GM21786 (cell line): ENCODE measurements around the gene DSE.

Source experiments
- ATAC-seq: cut with Tn5 transposase; IDR thresholded peaks from one replicate; pipeline ENCODE4 v1.9.1; 2021; ENCODE audit not compliant: unreplicated experiment

Gene DSE

GRCh38 chr6:116409756-116410155, 39.0 kb downstream of the DSE start:
- ATAC-seq, result peak; percentile 78

GRCh38 chr6:116411284-116411623, 40.5 kb downstream of the DSE start:
- no peak for ATAC-seq

DNA sequence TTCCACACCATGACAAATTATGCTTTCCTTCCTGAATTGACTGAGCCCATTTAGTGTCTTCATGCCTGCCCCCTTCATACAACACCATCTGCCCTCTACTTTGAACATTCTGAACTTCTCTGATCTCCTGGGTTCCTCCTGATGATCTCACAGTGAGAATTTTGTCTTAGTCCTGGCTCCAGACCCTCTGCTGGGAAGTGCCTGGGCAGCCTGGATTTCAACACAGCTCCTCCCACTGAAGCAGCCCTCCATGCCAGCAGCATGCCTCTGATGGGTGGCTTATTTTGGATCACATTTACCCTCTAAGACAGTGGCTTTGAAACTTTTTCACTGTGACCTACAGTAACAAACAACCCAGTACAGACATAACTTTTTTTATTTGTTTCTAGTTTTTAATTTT, 41.5 kb downstream of the DSE start:
- ATAC-seq, result no peak

- ATAC-seq, result no peak
Observed at GRCh38 chr6:116413357-116413756, 42.6 kb downstream of the DSE start.

DNA sequence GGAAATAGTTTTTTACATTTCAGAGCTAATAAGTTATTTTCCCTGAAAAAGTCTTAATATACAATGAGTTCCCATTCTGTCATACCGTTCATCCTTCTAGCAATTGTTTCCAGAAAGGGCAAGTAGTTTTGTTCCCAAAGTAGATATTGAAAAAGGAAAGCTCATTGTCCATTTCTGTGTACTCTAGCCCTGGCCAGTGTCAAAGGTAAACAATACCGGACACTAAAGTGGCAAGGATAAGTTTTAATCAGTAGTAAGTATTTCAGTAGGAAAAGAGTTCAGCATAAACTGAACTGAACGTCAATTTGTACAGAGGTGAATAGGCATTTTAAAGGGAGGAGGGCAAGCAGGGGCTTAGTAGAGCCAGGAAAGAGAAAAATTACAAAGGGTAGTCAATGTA, 46.9 kb downstream of the DSE start:
- no peak for ATAC-seq

DNA sequence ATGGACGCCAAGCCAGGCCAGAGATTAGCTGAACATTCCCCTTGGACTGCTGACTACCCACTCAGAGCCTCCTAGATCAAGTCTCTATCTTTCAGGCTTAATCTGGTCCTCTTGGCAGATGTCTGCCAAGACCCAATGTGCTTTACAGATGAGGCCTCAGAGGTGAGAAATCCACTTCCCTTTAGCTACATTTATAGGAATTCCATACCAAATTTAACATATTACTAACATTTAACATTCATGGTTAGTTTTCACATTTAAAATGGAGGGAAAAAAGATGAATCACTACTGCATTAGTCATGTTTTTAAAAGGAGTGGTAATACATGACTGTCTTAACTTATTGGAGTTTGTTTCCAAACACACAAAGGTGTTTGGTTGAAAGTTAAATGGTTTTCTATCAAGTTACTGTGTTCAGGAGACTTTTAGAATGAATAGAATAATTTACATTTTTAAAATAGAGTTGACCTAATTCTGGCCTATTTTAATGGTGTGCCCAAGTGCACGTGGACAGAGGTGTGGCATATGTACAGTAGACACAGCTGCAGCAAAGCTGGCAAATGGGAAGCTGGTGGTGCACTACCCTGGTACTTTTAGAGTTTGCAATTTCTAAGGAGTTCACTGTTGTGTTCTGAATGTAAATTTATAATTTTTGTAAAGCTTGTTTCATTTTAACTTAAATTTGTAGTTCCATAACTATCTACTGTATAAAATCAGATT, 48.5 kb downstream of the DSE start:
- ATAC-seq, result no peak

DNA sequence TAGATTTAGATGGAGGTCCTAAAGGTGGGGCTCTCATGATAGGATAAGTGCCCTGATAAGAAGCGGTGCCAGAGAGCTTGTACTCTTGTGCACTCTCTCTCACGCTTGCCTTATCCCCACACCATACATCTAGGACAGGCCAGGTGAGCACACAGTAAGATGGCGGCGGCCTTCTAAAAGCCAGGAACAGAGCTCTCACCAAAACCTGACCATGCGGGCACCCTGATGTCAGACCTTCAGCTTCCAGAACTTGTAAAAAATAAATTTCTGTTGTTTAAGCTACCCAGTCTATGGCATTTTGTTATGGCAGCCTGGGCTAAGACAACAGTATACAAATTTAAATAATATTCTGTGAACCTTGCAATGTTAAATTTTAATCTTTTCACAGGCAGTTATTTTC, 49.6 kb downstream of the DSE start:
- no peak for ATAC-seq

DNA sequence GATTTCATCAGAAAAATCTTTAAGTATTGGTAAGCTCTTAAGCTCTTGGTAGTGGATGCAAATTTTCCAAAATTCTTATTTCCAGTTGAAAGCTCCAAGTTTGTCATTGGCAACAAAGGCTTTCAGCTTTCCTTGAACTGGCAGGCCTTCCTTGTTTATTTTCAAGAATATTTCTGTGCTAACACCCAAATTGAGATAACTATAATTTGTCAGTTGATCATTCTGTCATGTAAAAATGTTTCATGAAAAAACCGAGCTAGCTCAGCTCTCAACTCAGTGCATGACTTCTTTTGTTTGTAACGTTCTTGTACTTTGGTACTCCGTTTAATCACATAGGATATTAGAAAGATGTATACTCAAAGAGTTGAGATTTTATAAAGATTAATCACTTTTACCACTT, 51.5 kb downstream of the DSE start:
- no peak for ATAC-seq

DNA sequence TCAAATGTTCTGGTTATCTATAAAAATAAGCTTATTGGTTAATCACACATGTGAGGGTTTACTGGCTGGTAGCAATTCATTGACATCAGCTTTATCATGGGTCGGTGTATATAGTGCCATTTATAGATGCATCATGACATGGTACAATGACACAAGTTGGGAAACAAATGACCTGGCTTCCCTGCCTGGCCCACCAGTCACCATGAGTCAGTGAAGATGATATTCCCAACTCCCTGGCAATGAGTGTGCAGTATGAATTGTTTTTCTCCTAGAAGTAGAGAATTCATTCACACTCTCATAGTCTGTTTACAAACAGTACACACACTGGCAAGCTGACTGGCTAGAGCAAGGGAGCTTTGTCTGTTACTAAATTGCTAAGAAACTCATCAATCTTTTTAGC, 53.3 kb downstream of the DSE start:
- no peak for ATAC-seq

GRCh38 chr6:116426551-116426950, 55.8 kb downstream of the DSE start:
- no peak for ATAC-seq

- no peak for ATAC-seq
Observed at GRCh38 chr6:116429111-116429510, 58.4 kb downstream of the DSE start.

GRCh38 chr6:116430860-116431259, 60.1 kb downstream of the DSE start:
- no peak for ATAC-seq

- no peak for ATAC-seq
Observed at GRCh38 chr6:116431964-116432595, 61.3 kb downstream of the DSE start.

- ATAC-seq, result no peak
Observed at GRCh38 chr6:116433206-116433712, 62.5 kb downstream of the DSE start.

GRCh38 chr6:116434056-116434725, 63.4 kb downstream of the DSE start:
- no peak for ATAC-seq

DNA sequence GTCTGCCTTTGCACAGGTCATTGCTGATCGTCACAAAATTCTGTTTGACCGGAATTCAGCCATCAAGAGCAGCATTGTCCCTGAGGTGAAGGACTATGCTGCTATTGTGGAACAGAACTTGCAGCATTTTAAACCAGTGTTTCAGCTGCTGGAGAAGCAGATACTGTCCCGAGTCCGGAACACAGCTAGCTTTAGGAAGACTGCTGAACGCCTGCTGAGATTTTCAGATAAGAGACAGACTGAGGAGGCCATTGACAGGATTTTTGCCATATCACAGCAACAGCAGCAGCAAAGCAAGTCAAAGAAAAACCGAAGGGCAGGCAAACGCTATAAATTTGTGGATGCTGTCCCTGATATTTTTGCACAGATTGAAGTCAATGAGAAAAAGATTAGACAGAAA, 65.8 kb downstream of the DSE start:
- ATAC-seq, result no peak

GRCh38 chr6:116437656-116438055, 66.9 kb downstream of the DSE start:
- ATAC-seq, result no peak

- ATAC-seq, result no peak
Observed at GRCh38 chr6:116438590-116439448, 68.1 kb downstream of the DSE start.

- ATAC-seq, result no peak
Observed at GRCh38 chr6:116439522-116440051, 68.8 kb downstream of the DSE start.

DNA sequence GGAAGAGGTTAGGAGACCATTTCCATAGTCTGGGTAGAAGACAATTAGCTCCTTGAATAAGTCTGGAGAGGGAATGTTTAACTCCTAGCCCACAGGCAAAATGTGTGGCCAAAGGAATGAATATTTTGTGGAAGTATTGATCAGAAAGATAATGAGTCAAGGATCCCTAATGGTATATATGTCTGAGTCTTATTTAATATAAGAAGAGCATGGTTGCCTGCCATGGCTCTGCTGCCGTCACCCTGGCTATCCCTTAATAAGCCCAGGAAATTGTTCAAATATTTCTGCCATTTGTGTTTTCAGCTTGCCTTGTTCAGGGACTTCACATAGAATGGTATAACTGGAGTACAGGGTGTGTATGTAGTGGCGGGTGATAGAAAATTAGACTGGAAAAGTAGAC, 72.4 kb downstream of the DSE start:
- no peak for ATAC-seq

- peak; percentile 57 for ATAC-seq
Observed at GRCh38 chr6:116444092-116444491, 73.3 kb downstream of the DSE start.
